Mucosa of descending colon (tissue), 3 donors: ENCODE data around the gene PUS3. TPM values are rescaled to one million over a fixed set of nuclear protein-coding genes. Genes with fewer than 3 reads are reported as not detected.

ENCODE experiments used
- ATAC-seq: fragments of 200-7000 bp; cut with Tn5 transposase; one replicate; pipeline ENCODE4 v1.9.1; 2020; ENCODE audit warnings: mild to moderate bottlenecking, moderate library complexity
- DNase-seq, 3 donors: peaks; one replicate each; pipeline ENCODE4 v3.0.0-alpha.2; 2020
- H3K36me3 ChIP-seq: fragments of 200-600 bp; one replicate; pipeline ENCODE4 v1.8.0; 2021; ENCODE audit warnings: low read depth, mild to moderate bottlenecking
- H3K4me1 ChIP-seq: fragments of 200-600 bp; one replicate; pipeline ENCODE4 v1.8.0; 2021; ENCODE audit warnings: low read depth, mild to moderate bottlenecking
- H3K4me3 ChIP-seq: fragments of 200-600 bp; one replicate; pipeline ENCODE4 v1.8.0; 2021; ENCODE audit warnings: mild to moderate bottlenecking
- H3K9me3 ChIP-seq: fragments of 200-600 bp; one replicate; pipeline ENCODE4 v1.8.0; 2021; ENCODE audit warnings: mild to moderate bottlenecking
- CTCF ChIP-seq: fragments of 200-600 bp; IDR thresholded peaks from one replicate; pipeline ENCODE4 v1.8.0; 2022; ENCODE audit warnings: antibody characterized with exemption, mild to moderate bottlenecking
- intact Hi-C, 2 donors: fragments of 100-400 bp; cut with DNase I in 1 of 2; cut with micrococcal nuclease in 1 of 2; formaldehyde crosslinking; loops; one replicate each; pipeline versions ENCODE4 v1.11.0 to v1.11.1; 2022; cut with DNase I, micrococcal nuclease
- total RNA-seq, 3 donors: library from RNA; stranded (reverse); fragmentation: NEBNext Ultra II Directional in 2 of 3; extraction: Animal tissue kit (Norgen Biotek cat#: 25700) in 2 of 3; gene quantifications; one replicate each; pipeline versions ENCODE4 v1.2.1 to v1.2.4, GENCODE V29; 2021 to 2023
- donor health status: DM: no; HTN: no; CAD: no; lungs with moderate emphysema.
- donor health status: DM: no; HTN: no; CAD: no.
- donor health status: DM: no; HTN: yes; CAD: no.

The PUS3 gene
- total RNA-seq, 3 donors from 2014 or later: 5.4 to 13.0 (median 7.6) TPM

GRCh38 chr11:125945797-125946520, 43.0 kb upstream of the PUS3 start, which contains the start of gene VSIG10L2:
Gene VSIG10L2 (plus strand): TSS chr11:125946044. CDS start chr11:125946056, 12 bp downstream.
- DNase-seq (no peak), ATAC-seq (no peak)
- no peaks in the 10 kb centered on the region for H3K9me3 ChIP-seq
- H3K4me1 ChIP-seq: no peaks in the 10 kb centered on the region
- intact Hi-C loops: no loop called here
- H3K36me3 ChIP-seq: no peaks in the 10 kb centered on the region
- no peak within 1 kb of the TSS for H3K4me3 ChIP-seq
- no peak for TF ChIP-seq CTCF

GRCh38 chr11:125945011-125945796, 42.2 kb upstream of the PUS3 start:
- Histone ChIP-seq H3K4me1 (no peaks in the 10 kb centered on the region), H3K36me3 (no peaks in the 10 kb centered on the region), H3K4me3 (no peak overlapping the region), H3K9me3 (no peaks in the 10 kb centered on the region)
- intact Hi-C loops: no loop called here
- no peak for TF ChIP-seq CTCF
- ATAC-seq (no peak), DNase-seq (no peak)

- ATAC-seq (no peak), DNase-seq (no peak)
- Histone ChIP-seq H3K4me3 (no peak overlapping the region), H3K4me1 (no peaks in the 10 kb centered on the region), H3K36me3 (no peaks in the 10 kb centered on the region), H3K9me3 (no peaks in the 10 kb centered on the region)
- no peak for TF ChIP-seq CTCF
- intact Hi-C loops: no loop called here
Observed at GRCh38 chr11:125944350-125945010, 41.5 kb upstream of the PUS3 start.

GRCh38 chr11:125943661-125944349, 40.8 kb upstream of the PUS3 start:
- DNase-seq (no peak), ATAC-seq (no peak)
- no peaks in the 10 kb centered on the region for H3K36me3 ChIP-seq
- H3K9me3 ChIP-seq: no peaks in the 10 kb centered on the region
- H3K4me1 ChIP-seq: no peaks in the 10 kb centered on the region
- H3K4me3 ChIP-seq: no peak overlapping the region
- intact Hi-C loops: no loop called here
- no peak for TF ChIP-seq CTCF

GRCh38 chr11:125942771-125943428, 39.9 kb upstream of the PUS3 start:
- Histone ChIP-seq H3K9me3 (no peaks in the 10 kb centered on the region), H3K36me3 (no peaks in the 10 kb centered on the region), H3K4me1 (no peaks in the 10 kb centered on the region), H3K4me3 (no peak overlapping the region)
- ATAC-seq (no peak), DNase-seq (no peak)
- intact Hi-C loops: no loop called here
- no peak for TF ChIP-seq CTCF
